Measurements from ENCODE around the gene GMDS. TPM values are rescaled to one million over a fixed set of nuclear protein-coding genes. Genes with fewer than 3 reads are reported as not detected.

GMDS gene
- total and polyA plus RNA-seq, 2 of the 13 experiments (the other 11 are each of a cell fraction or from before 2014, with no cell fraction given) = 64.4 to 112 TPM

DNA sequence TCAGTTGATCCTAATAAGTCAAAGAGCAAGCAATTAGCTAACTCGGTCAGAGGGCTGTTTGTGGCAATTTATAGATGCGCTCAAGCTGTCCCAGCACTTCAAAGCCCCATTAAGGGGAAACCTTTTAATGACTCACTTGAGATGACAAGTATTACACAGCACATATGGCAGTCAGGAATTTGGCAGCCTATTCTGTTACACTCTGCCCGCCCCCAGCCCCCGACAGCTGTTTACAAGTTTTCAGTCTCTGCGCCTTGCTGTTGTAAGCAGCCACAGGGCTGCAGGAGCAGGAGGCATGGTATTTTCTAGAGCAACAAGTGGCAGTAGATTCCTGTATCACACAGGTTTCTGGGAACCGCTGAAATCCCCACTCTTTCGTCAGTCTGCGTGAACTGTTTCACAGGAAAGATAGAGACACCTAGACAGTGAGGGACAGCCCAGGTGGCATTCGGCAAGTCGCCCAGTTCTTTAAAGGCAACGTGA is 372.7 kb downstream of the GMDS start:
- Histone ChIP-seq H3K27me3 (ENCODE audit: control insufficient read depth in 1 of 2, insufficient read depth in 2 of 2, low read length in 2 of 2) (no peaks in the 10 kb centered on the region), H3K9me3 (ENCODE audit: low read length) (no peaks in the 10 kb centered on the region), H3K36me3 (replicated peaks in 1 of 2; ENCODE audit: control insufficient read depth in 1 of 2, insufficient read depth in 2 of 2, low read length in 2 of 2) (peaks cover 0 to 8% of the 10 kb centered on the region in 2 experiments; a peak in 3 of 5 replicates), H2AFZ (ENCODE audit: low read length) (no peak overlapping the region), H3K4me1 (ENCODE audit: insufficient read depth, low read length) (no peaks in the 10 kb centered on the region), H3K9ac (ENCODE audit: insufficient read depth, low read depth, low read length) (no peak overlapping the region), H4K20me1 (ENCODE audit: insufficient read depth, low read length) (no peaks in the 10 kb centered on the region), H3K4me3 (replicated peaks in 1 of 3; ENCODE audit: insufficient read depth in 1 of 3, low read depth in 2 of 3, low read length in 3 of 3) (no peak overlapping the region), H3K27ac (ENCODE audit: extremely low read length, insufficient read depth, low read length) (no peak overlapping the region), H3K4me2 (ENCODE audit: low read depth, low read length) (no peak overlapping the region), H3K79me2 (ENCODE audit: insufficient read depth, low read length) (no peaks in the 10 kb centered on the region)
- no peak; the same call in 2 of the 3 replicates for ATAC-seq
- ChIA-PET POLR2A (no interaction called here), CTCF (ENCODE audit: low intra/inter-chr PET ratio, low total read pairs) (no interaction called here)
- in situ Hi-C loops (cut with HindIII; ENCODE audit: extremely low pct_ligation_motif_present, low pct_unique_long_range_greater_than_20kb) = no loop called here
- intact Hi-C loops (cut with micrococcal nuclease; ENCODE audit: unreplicated experiment) = no loop called here
- DNase-seq (ENCODE audit: low spot score) = no peak
- FAIRE-seq = no peak
- no peak for TF ChIP-seq KDM1A (CRISPR knock-in tag; IDR thresholded peaks at IDR 0.05)
- no peak for TF ChIP-seq ZNF850 (CRISPR knock-in tag; conservative IDR thresholded peaks at IDR 0.05)
- TF ChIP-seq MAZ (IDR thresholded peaks at IDR 0.05; ENCODE audit: borderline replicate concordance, low read depth, low read length) = no peak
- TF ChIP-seq MAZ (CRISPR knock-in tag; IDR thresholded peaks at IDR 0.05; ENCODE audit: low read depth) = no peak
- no peak for TF ChIP-seq RFX1 (IDR thresholded peaks at IDR 0.05)
- TF ChIP-seq, protein P1, sequence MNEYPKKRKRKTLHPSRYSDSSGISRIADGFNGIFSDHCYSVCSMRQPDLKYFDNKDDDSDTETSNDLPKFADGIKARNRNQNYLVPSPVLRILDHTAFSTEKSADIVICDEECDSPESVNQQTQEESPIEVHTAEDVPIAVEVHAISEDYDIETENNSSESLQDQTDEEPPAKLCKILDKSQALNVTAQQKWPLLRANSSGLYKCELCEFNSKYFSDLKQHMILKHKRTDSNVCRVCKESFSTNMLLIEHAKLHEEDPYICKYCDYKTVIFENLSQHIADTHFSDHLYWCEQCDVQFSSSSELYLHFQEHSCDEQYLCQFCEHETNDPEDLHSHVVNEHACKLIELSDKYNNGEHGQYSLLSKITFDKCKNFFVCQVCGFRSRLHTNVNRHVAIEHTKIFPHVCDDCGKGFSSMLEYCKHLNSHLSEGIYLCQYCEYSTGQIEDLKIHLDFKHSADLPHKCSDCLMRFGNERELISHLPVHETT (CRISPR knock-in tag; conservative IDR thresholded peaks at IDR 0.05) = no peak
- no peak for TF ChIP-seq ZNF781 (CRISPR knock-in tag; IDR thresholded peaks at IDR 0.05; ENCODE audit: borderline replicate concordance, not compliant biosample characterization)
- no peak for TF ChIP-seq HNRNPUL1 (IDR thresholded peaks at IDR 0.05; ENCODE audit: low read depth, low read length)
- no peak for TF ChIP-seq ZNF264 (CRISPR knock-in tag; IDR thresholded peaks at IDR 0.05)
- no peak for TF ChIP-seq MTA1 (CRISPR knock-in tag; IDR thresholded peaks at IDR 0.05; ENCODE audit: borderline replicate concordance)
- no peak for TF ChIP-seq PITX1 (CRISPR knock-in tag; IDR thresholded peaks at IDR 0.05)
- TF ChIP-seq PHB2 (IDR thresholded peaks at IDR 0.05; ENCODE audit: partially characterized antibody) = no peak
- no peak for TF ChIP-seq FOXK1 (CRISPR knock-in tag; IDR thresholded peaks at IDR 0.05; ENCODE audit: borderline replicate concordance, low read depth)
- TF ChIP-seq, protein P2, sequence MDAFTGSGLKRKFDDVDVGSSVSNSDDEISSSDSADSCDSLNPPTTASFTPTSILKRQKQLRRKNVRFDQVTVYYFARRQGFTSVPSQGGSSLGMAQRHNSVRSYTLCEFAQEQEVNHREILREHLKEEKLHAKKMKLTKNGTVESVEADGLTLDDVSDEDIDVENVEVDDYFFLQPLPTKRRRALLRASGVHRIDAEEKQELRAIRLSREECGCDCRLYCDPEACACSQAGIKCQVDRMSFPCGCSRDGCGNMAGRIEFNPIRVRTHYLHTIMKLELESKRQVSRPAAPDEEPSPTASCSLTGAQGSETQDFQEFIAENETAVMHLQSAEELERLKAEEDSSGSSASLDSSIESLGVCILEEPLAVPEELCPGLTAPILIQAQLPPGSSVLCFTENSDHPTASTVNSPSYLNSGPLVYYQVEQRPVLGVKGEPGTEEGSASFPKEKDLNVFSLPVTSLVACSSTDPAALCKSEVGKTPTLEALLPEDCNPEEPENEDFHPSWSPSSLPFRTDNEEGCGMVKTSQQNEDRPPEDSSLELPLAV (CRISPR knock-in tag; conservative IDR thresholded peaks at IDR 0.05; ENCODE audit: low read depth) = no peak
- TF ChIP-seq SMAD9 (CRISPR knock-in tag; IDR thresholded peaks at IDR 0.05) = no peak
- TF ChIP-seq MAFF (IDR thresholded peaks at IDR 0.05; ENCODE audit: low read depth, low read length) = no peak
- TF ChIP-seq, protein P3, sequence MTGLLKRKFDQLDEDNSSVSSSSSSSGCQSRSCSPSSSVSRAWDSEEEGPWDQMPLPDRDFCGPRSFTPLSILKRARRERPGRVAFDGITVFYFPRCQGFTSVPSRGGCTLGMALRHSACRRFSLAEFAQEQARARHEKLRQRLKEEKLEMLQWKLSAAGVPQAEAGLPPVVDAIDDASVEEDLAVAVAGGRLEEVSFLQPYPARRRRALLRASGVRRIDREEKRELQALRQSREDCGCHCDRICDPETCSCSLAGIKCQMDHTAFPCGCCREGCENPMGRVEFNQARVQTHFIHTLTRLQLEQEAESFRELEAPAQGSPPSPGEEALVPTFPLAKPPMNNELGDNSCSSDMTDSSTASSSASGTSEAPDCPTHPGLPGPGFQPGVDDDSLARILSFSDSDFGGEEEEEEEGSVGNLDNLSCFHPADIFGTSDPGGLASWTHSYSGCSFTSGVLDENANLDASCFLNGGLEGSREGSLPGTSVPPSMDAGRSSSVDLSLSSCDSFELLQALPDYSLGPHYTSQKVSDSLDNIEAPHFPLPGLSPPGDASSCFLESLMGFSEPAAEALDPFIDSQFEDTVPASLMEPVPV (CRISPR knock-in tag; IDR thresholded peaks at IDR 0.05) = no peak
- no peak for TF ChIP-seq SP140L (CRISPR knock-in tag; IDR thresholded peaks at IDR 0.05; ENCODE audit: borderline replicate concordance)
- WGBS (ENCODE audit: low lambda C conversion rate) = 97% methylated on average over 11 of the region's 11 CpGs
- BruUV-seq (replicated peaks) = no TSS peak
